C4-2B (cell line): ENCODE data around the gene ZNF91.

Experiments used
- CTCF ChIP-seq: fragments of 450-650 bp; conservative IDR thresholded peaks from 2 replicates; pipeline ENCODE4 v1.5.1; 2017; ENCODE audit warnings: mild to moderate bottlenecking
- ZFX ChIP-seq: fragments of 450-650 bp; IDR thresholded peaks from 2 replicates; pipeline ENCODE4 v1.6.1; 2017

GRCh38 chr19:23403052-23403451 is 7.8 kb upstream of the ZNF91 start:
- no peak for TF ChIP-seq CTCF
- TF ChIP-seq ZFX, result no peak
